ENCODE measurements around the gene COG4. TPM values are rescaled to one million over a fixed set of nuclear protein-coding genes. Genes with fewer than 3 reads are reported as not detected.
"Not testable (repeated sequence)": the region's sequence is repeated elsewhere in the genome, so short reads cannot be mapped to it uniquely, and the experiment has no call there.

COG4 gene
- total RNA-seq, 4 donors from 2014 or later, result 71.3 to 99.0 (median 75.8) TPM

DNA sequence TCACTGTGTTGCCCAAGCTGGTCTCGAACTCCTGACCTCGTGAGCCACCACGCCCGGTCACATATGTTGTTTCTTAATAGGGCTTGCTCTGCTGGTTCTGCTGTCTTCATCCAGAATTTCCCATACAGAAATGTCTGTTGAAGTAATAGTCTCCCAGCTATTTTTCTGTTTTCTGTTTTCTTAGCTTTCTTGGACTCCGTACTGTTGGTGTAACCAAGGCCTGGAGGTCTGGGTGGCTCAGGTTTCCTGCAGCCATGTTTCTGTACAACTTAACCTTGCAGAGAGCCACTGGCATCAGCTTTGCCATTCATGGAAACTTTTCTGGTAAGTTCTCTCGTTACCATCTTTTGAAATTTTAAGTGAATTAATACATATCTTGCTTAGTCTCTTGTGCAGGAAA, 3.0 kb upstream of the COG4 start:
- H3K27ac ChIP-seq, result no peak overlapping the region
- no peaks in the 10 kb centered on the region for H3K27me3 ChIP-seq
- no peak for DNase-seq
- H3K9me3 ChIP-seq, result no peaks in the 10 kb centered on the region
- H3K36me3 ChIP-seq, result peaks cover 0 to 45% (median 0%) of the 10 kb centered on the region in 3 donors
- no peak overlapping the region for H3K4me3 ChIP-seq
- H3K4me1 ChIP-seq, result peaks cover 0 to 42% (median 9%) of the 10 kb centered on the region in 4 donors
- TF ChIP-seq POLR2A (IDR thresholded peaks at IDR 0.05), result no peak

DNA sequence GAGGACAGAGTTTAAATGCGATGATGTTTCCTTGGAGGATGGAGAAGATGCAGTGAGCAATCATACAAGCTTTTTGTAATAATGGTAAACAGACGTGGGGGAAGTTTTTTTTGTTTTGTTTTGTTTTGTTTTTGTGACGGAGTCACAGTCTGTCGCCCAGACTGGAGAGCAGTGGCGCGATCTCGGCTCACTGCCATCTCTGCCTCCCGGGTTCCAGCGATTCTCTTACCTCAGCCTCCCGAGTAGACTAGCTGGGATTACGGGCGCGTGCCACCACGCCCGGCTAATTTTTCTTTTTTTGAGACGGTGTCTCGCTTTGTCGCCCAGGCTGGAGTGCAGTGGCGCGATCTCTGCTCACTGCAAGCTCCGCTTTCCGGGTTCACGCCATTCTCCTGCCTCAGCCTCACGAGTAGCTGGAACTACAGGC, 1.1 kb upstream of the COG4 start:
- not testable (repeated sequence) for H3K9me3 ChIP-seq, H3K27me3 ChIP-seq
- Histone ChIP-seq H3K27ac (peak overlapping the region; percentile 80 to 92 (median 88)), H3K4me3 (peak overlapping the region; percentile 74 to 94 (median 76)), H3K36me3 (peaks cover 0 to 26% (median 0%) of the 10 kb centered on the region in 3 donors), H3K4me1 (peaks cover 0 to 42% (median 9%) of the 10 kb centered on the region in 4 donors)
- DNase-seq, result peak in 1 of 3 donors; percentile 51

DNA sequence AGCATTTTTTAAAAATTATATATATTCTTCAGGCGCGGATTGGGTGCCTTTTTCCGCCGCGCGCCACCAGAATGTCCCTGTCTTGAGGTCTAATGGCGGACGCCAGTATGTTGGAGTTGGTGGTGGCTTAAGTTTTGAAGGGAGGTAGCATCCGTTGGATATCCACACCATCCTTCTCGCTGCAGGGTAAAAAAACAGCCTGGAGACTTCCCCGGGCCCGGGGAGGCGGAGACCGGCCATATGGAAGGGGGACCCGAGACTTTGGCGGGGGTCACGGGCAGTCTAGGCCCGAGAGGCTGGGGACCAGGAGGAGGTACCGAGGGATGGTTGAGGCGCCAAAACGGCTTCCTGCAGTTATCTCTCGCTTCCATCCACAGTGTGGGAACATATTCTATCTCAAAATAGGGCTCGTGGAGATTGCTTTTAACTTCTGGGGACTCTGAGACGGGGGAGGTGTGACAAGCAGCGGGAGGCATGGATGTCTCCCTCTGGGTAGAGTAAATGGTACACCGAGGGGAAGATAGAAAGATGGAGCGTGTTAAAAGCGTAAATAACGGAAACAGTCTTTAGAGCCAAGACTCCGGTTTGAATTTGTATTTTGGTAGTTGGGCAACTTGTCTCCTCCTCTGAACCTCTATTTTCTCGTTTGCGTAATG, 517 bp upstream of the COG4 start, which contains the start of gene SF3B3:
SF3B3 (plus strand) TSS at position 74 of the 656 bp plus-strand sequence. CDS start 2,841 bp downstream, outside the sequence.
- Histone ChIP-seq H3K27me3 (no peaks in the 10 kb centered on the region), H3K4me1 (peaks cover 0 to 38% (median 9%) of the 10 kb centered on the region in 4 donors), H3K27ac (peak within 1 kb of the TSS; percentile 80 to 92 (median 88)), H3K4me3 (peak within 1 kb of the TSS; percentile 74 to 94 (median 76)), H3K36me3 (peaks cover 0 to 22% (median 0%) of the 10 kb centered on the region in 3 donors), H3K9me3 (no peaks in the 10 kb centered on the region)
- no peak for TF ChIP-seq POLR2A (IDR thresholded peaks at IDR 0.05)
- TF ChIP-seq, protein P1, sequence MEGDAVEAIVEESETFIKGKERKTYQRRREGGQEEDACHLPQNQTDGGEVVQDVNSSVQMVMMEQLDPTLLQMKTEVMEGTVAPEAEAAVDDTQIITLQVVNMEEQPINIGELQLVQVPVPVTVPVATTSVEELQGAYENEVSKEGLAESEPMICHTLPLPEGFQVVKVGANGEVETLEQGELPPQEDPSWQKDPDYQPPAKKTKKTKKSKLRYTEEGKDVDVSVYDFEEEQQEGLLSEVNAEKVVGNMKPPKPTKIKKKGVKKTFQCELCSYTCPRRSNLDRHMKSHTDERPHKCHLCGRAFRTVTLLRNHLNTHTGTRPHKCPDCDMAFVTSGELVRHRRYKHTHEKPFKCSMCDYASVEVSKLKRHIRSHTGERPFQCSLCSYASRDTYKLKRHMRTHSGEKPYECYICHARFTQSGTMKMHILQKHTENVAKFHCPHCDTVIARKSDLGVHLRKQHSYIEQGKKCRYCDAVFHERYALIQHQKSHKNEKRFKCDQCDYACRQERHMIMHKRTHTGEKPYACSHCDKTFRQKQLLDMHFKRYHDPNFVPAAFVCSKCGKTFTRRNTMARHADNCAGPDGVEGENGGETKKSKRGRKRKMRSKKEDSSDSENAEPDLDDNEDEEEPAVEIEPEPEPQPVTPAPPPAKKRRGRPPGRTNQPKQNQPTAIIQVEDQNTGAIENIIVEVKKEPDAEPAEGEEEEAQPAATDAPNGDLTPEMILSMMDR (IDR thresholded peaks at IDR 0.05), result no peak
- DNase-seq, result peak; percentile 70 to 87 (median 80)

DNA sequence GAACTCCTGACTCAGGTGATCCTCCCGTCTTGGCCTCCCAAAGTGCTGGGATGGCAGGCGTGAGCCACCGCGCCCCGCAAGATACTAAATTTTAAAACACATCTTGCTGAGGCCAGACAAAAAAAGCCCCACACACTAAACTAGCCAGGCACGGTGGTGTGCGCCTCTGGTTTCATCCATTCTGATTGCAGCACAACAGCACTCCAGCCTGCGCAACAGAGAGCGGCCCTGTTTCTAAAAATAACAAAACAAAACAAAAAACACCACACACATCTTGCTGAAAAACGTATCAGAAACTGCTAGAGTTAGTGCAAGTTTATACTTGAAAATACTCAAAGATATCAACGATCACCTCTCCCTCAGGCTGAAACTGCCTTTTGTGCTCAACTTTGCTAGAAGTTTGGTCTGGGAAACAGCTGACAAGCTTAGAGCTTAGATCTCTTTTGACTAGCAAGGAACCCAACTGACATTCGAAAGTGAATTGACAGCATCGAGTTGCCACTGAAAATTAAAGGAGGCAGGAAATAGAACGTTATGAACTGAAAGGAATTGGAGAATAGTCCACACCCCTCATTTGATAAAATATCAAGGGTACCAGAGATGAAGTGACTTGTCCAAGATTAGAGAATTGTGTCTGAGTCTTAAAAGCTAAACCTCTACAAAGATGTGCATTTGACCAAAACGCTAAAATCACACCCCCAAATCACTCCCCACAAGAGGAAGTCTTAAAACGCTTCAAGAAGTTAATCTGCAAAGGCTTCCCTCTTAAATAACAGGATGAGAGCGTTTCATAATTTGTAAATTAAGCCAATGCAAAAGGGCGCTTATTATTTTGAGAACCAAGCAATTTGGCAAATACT, 908 bp downstream of the COG4 start:
- no peak for TF ChIP-seq POLR2A (IDR thresholded peaks at IDR 0.05)
- TF ChIP-seq, protein P1 (IDR thresholded peaks at IDR 0.05), result no peak
- no peaks in the 10 kb centered on the region for H3K27me3 ChIP-seq
- H3K4me1 ChIP-seq, result peaks cover 0 to 34% (median 9%) of the 10 kb centered on the region in 4 donors
- H3K4me3 ChIP-seq, result peak overlapping the region; percentile 74 to 94 (median 76)
- H3K9me3 ChIP-seq, result no peaks in the 10 kb centered on the region
- peaks cover 0 to 26% (median 0%) of the 10 kb centered on the region in 3 donors for H3K36me3 ChIP-seq
- H3K27ac ChIP-seq, result peak overlapping the region in 2 of 4 donors; percentile 88 to 92
- no peak for DNase-seq

DNA sequence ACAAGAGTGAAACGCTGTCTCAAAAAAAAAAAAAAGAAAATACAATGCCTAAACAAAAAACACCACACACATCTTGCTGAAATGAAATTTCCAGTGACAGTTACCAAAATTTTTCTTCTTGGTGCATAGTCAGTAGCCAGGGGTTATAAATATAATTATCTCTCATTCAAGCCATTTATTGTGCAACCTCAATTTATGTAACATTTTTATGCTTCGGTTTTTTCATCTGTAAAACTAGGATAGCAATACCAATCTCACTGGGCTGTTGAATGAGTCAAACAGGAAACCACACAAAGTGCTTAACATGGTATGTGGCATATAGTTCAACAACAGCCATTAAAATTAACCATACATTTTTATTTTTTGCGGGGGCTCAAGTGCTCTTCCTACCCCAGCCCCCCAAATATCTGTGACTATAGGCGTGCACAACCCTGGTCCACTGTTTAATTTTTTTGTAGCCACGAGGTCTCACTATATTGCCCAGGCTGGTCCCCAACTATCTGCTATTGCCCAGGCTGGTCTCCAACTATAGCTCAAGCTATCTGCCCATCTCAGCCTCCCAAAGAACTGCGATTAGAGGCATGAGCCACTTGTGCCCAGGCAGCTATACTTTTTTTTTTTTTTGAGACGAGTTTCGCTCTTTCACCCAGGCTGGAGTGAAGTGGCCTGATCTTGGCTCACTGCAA, 2.6 kb downstream of the COG4 start:
- no peak for TF ChIP-seq POLR2A (IDR thresholded peaks at IDR 0.05)
- TF ChIP-seq, protein P1 (IDR thresholded peaks at IDR 0.05), result no peak
- H3K27ac ChIP-seq, result no peak overlapping the region
- DNase-seq, result no peak
- H3K36me3 ChIP-seq, result peaks cover 0 to 31% (median 0%) of the 10 kb centered on the region in 3 donors
- no peak overlapping the region for H3K4me3 ChIP-seq
- no peaks in the 10 kb centered on the region for H3K9me3 ChIP-seq
- no peaks in the 10 kb centered on the region for H3K27me3 ChIP-seq
- peaks cover 0 to 22% (median 9%) of the 10 kb centered on the region in 4 donors for H3K4me1 ChIP-seq

DNA sequence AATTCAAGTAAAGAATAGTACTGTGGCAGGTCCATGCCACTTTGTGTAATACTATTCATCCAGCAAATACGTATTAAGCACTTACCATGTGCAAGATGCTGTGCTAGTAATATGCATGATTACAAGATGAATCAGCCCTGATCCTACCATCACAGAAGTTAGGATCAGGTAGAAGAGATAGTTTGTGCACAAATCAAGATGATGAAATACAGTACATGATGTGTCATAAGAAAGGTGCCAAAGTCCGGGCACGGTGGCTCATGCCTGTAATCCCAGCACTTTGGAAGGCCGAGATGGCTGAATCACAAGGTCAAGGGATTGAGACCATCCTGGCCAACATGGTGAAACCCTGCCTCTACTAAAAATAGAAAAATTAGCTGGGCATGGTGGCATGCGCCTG, 10.9 kb downstream of the COG4 start:
- TF ChIP-seq POLR2A (IDR thresholded peaks at IDR 0.05), result no peak
- TF ChIP-seq, protein P1 (IDR thresholded peaks at IDR 0.05), result no peak

More for the DNA sequence above, 10.9 kb downstream of the COG4 start:
- Histone ChIP-seq H3K27me3 (no peaks in the 10 kb centered on the region), H3K36me3 (peaks cover 0 to 99% (median 0%) of the 10 kb centered on the region in 3 donors), H3K4me1 (no peaks in the 10 kb centered on the region), H3K27ac (no peak overlapping the region), H3K9me3 (no peaks in the 10 kb centered on the region), H3K4me3 (no peak overlapping the region)
- peak in 1 of 3 donors; percentile 66 for DNase-seq

Measured in Peyer's patch (tissue), 4 donors.